ENCODE results near the gene HIKESHI. TPM values are rescaled to one million over a fixed set of nuclear protein-coding genes. Genes with fewer than 3 reads are reported as not detected.
A peak's percentile ranks its signal among the peaks of the same experiment; 100 is the strongest.

The HIKESHI gene, protein sequence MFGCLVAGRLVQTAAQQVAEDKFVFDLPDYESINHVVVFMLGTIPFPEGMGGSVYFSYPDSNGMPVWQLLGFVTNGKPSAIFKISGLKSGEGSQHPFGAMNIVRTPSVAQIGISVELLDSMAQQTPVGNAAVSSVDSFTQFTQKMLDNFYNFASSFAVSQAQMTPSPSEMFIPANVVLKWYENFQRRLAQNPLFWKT
- total RNA-seq (10 to 100 TPM; 33.5 to 34.9 TPM), polyA plus RNA-seq (10 to 100 TPM; 86.4 to 96.0 (median 94.3) TPM), total RNA-seq (9.3 to 33.4 (median 27.3) reads per million in 6 experiments)

DNA sequence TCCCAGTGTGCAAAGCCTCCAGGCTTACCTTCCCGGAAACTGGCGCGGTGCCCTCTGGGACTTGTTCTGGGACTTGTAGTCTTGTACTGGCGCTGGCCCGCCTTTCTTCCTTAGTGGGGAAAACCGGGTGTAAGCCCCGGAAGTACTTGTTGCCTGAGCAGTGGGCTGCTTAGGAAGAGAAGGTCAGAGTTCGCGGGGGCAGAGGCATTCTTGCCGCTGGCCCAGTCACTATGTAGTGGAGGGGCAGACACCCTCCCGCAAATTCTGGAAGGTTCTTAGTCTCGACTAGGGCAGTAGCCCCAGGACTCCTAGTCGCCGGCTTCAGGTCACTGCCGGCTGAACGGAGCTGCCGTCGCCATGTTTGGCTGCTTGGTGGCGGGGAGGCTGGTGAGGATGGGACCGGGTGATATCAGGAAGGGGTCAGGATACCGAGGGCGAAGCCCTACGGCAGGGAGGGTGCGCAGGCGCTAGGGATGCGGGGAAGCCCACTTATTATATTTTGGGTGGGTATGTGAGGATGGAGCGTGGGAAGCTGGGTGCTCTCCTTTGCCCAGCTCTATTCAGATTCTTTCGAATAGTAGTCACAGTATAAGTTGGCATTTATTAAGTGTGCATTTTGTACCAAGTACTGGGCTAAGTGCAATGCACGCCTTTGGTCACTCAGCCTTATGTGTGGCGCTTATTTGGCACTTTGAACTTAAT lies at the start of gene HIKESHI:
Gene HIKESHI, plus strand, starts transcription at position 149 of the 702 bp plus-strand sequence. Its CDS starts 209 bp downstream, at position 358.
- DNase-seq (peak; percentile 75 to 95 (median 84)), ATAC-seq (peak; percentile 99)
- peaks cover 0 to 2% (median 0%) of the 10 kb centered on the region in 5 donors for H3K27me3 Mint-ChIP-seq
- peaks cover 9 to 39% (median 28%) of the 10 kb centered on the region in 4 donors for H3K4me1 Mint-ChIP-seq
- POLR2A ChIA-PET: interaction anchor here (0.8 to 3.2 kb wide), 3 partner anchors 56 to 234 kb away, joined by 3 to 16 read pairs (median 5); partner anchors contain the start of genes EED and PICALM
- H3K36me3 Mint-ChIP-seq: peaks cover 0 to 8% (median 4%) of the 10 kb centered on the region in 3 donors
- H3K4me3 Mint-ChIP-seq: peak within 1 kb of the TSS; percentile 97 to 100 (median 99)
- peak within 1 kb of the TSS; percentile 94 to 99 (median 98) for H3K27ac Mint-ChIP-seq
- no peaks in the 10 kb centered on the region for H3K9me3 Mint-ChIP-seq

DNA sequence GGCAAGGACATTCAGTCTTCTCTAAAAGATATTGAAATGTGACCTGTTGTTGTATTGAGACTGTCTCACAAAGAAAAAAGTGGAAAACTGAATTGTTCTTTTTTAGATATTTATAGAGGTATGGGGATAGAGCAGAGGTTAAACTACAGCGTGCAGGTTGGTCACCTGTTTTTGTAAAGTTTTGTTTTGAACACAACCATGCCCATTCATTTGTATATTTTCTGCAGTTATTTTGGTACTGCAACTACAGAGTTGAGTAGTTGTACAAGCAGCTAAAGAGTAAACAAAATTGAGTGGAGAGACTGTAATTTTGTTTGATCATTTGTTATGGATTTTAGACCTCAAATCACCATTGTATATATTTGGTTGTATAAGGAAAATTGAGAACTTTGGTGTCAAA lies 46.1 kb upstream of the HIKESHI start:
- POLR2A ChIA-PET: no interaction called here
- ATAC-seq (no peak), DNase-seq (no peak)
- Mint-ChIP-seq H3K27me3 (no peaks in the 10 kb centered on the region), H3K27ac (peak overlapping the region in 1 of 10 donors; percentile 37), H3K36me3 (peaks cover 0 to 71% (median 5%) of the 10 kb centered on the region in 3 donors), H3K4me1 (peaks cover 4 to 15% (median 10%) of the 10 kb centered on the region in 4 donors), H3K4me3 (no peak overlapping the region), H3K9me3 (no peaks in the 10 kb centered on the region)

DNA sequence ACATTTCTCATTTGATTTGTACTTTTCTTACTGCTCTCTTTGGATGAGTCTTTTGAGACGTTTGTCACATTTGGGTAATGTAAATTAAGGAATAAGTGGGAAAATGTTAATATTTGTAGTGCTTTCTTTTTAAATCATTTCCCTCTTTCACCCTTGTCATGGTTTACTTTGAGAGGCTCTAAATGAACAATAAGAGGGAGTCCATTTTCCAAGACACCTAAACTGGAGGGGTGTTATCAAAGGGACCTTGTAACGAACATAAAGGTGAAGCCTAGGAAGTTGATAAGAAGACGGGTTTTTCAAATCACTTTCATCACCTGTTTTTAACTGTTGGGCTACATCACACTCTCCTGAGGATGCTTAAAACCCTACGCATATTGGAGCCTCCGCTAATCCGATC lies 45.4 kb upstream of the HIKESHI start:
- Mint-ChIP-seq H3K4me3 (no peak overlapping the region), H3K4me1 (peaks cover 4 to 9% (median 8%) of the 10 kb centered on the region in 4 donors), H3K36me3 (peaks cover 0 to 71% (median 5%) of the 10 kb centered on the region in 3 donors), H3K9me3 (no peaks in the 10 kb centered on the region), H3K27me3 (no peaks in the 10 kb centered on the region), H3K27ac (peak overlapping the region in 1 of 10 donors; percentile 43)
- ATAC-seq (no peak), DNase-seq (no peak)
- POLR2A ChIA-PET: no interaction called here

DNA sequence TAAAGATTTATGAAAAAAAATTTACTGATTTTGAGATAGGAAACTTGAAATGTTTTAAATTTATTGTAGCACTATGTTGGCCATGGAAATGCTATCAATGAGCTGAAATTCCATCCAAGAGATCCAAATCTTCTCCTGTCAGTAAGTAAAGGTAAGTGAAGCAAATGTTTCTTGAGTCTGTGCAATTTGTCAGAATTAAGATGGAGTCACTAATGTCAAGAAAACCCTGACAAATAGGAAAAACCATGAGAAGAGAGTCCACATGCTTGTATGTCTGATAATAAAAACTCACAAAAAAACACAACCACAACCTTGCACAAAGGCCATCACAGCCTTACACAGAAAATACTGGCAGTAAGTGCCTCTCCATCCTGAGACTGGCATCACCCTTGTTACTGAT lies 44.6 kb upstream of the HIKESHI start:
- Mint-ChIP-seq H3K27me3 (no peaks in the 10 kb centered on the region), H3K36me3 (peaks cover 0 to 69% (median 5%) of the 10 kb centered on the region in 3 donors), H3K4me3 (no peak overlapping the region), H3K9me3 (no peaks in the 10 kb centered on the region), H3K4me1 (peaks cover 3 to 4% (median 4%) of the 10 kb centered on the region in 4 donors), H3K27ac (no peak overlapping the region)
- DNase-seq: no peak
- POLR2A ChIA-PET: interaction anchor here (0.7 kb wide), 1 partner anchor 38 kb away, joined by 3 read pairs; no protein-coding TSS in a partner anchor
- no peak for ATAC-seq

DNA sequence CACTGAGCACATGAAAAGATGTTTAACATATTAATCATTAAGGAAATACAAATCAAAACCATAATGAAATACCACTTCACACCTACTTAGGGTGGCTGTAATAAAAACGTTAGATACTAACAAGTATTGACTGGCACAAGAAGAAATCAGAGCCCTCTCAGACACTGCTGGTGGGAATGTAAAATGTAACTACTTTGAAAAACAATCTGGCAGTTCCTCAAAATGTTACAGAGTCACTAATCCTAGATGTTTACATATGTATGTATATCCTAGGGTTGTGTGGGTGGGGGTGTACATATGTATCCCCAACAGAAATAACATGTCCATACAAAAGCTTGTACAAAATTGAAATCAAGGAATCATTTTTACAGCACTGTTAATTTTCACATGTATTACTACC lies 42.3 kb upstream of the HIKESHI start:
- no peak overlapping the region for H3K27ac Mint-ChIP-seq
- DNase-seq: no peak
- POLR2A ChIA-PET: no interaction called here
- no peaks in the 10 kb centered on the region for H3K27me3 Mint-ChIP-seq
- H3K4me1 Mint-ChIP-seq: peaks cover 0 to 4% (median 1%) of the 10 kb centered on the region in 4 donors
- H3K9me3 Mint-ChIP-seq: no peaks in the 10 kb centered on the region
- ATAC-seq: no peak
- H3K36me3 Mint-ChIP-seq: peaks cover 5 to 72% (median 12%) of the 10 kb centered on the region in 3 donors
- no peak overlapping the region for H3K4me3 Mint-ChIP-seq

DNA sequence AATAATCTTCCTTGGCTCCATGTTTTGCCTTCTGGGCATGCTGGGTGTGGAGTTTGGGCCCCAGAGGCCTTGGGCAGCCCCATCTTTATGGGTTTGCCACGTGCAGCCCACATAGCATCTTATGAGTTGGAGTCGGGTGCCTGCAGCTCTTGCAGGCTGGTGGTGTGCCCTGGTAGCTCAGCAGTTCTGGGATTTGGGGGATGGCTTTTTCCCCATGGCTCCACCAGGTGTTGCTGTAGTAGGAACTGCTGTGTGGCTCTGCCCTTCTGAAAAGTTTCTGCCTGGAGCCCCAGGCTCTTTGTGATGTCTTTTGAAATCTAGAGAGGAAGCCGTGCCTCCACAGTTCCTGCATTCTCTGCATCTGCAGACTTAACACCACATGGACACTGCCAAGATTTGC lies 40.7 kb upstream of the HIKESHI start:
- ATAC-seq (no peak), DNase-seq (no peak)
- peaks cover 0 to 4% (median 0%) of the 10 kb centered on the region in 4 donors for H3K4me1 Mint-ChIP-seq
- H3K27ac Mint-ChIP-seq: no peak overlapping the region
- no peak overlapping the region for H3K4me3 Mint-ChIP-seq
- POLR2A ChIA-PET: no interaction called here
- H3K9me3 Mint-ChIP-seq: no peaks in the 10 kb centered on the region
- no peaks in the 10 kb centered on the region for H3K27me3 Mint-ChIP-seq
- peaks cover 5 to 71% (median 12%) of the 10 kb centered on the region in 3 donors for H3K36me3 Mint-ChIP-seq

DNA sequence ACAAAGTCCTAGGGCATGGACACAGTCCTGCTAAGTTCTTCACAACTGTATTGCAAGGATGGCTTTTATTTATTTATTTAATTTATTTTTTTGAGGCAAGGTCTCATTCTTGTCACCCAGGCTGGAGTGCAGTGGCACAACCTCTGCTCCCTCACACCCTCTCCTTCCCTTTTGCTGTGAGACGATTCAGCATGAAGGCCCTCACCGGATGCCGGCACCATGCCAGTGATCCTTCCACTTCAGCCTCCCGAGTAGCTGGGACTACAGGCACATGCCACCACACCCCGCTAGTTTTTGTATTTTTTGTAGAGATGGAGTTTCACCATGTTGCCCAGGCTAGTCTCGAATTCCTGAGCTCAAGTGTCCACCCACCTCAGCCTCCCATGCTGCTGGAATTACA lies 39.7 kb upstream of the HIKESHI start:
- Mint-ChIP-seq H3K4me1 (peaks cover 0 to 4% (median 0%) of the 10 kb centered on the region in 4 donors), H3K27me3 (no peaks in the 10 kb centered on the region), H3K27ac (peak overlapping the region in 1 of 10 donors; percentile 17), H3K4me3 (no peak overlapping the region), H3K9me3 (no peaks in the 10 kb centered on the region), H3K36me3 (peaks cover 5 to 64% (median 11%) of the 10 kb centered on the region in 3 donors)
- no peak for ATAC-seq
- POLR2A ChIA-PET: no interaction called here
- no peak for DNase-seq

DNA sequence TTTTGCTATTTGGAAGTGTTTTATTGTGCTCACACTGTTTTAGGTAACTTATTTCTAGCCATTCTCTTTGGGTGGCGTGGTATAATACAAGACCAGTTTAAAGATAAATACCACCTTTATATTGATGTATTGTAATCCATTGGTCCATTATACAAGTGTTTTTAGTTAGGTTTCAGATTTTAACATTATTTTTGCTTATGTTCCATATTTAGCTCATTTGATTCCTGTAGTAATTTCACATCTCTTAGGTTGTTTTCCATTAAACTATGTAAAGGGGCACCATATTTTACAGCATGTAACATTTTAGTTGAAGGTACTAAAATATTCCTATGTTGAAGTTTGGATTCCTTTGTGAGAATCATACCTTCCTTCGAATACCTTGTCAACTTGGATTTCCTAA lies 37.4 kb upstream of the HIKESHI start:
- no peak for ATAC-seq

DNA sequence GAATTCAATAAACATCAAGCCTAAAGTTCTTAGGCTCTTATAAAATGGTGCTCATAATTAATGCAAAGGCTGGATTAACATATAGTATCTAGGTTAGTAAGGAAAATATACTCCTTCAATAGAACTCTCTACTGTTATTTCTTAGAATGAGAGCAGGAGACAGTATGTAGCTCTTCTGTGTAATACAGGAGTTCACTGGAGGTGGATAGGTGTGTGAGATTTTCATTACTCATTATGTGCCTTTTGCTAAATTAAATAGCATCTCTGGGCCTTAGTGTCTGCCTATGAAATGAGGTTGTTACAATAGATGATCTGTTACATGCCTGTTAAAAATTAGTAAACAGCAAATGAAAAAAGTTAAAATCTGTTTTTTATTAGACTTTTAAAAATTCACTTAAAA lies 36.8 kb upstream of the HIKESHI start:
- Mint-ChIP-seq H3K4me1 (peaks cover 3 to 7% (median 5%) of the 10 kb centered on the region in 4 donors), H3K9me3 (no peaks in the 10 kb centered on the region), H3K27ac (no peak overlapping the region), H3K36me3 (peaks cover 9 to 65% (median 21%) of the 10 kb centered on the region in 3 donors), H3K4me3 (no peak overlapping the region), H3K27me3 (no peaks in the 10 kb centered on the region)
- ATAC-seq (no peak), DNase-seq (no peak)
- POLR2A ChIA-PET: interaction anchor here (0.7 kb wide), 1 partner anchor 20 kb away, joined by 3 read pairs; the partner anchor contains the start of gene EED

More for the DNA sequence above, 37.4 kb upstream of the HIKESHI start:
- DNase-seq: no peak
- POLR2A ChIA-PET: no interaction called here
- no peaks in the 10 kb centered on the region for H3K27me3 Mint-ChIP-seq
- H3K9me3 Mint-ChIP-seq: no peaks in the 10 kb centered on the region
- H3K36me3 Mint-ChIP-seq: peaks cover 9 to 64% (median 16%) of the 10 kb centered on the region in 3 donors
- peaks cover 0 to 4% (median 2%) of the 10 kb centered on the region in 4 donors for H3K4me1 Mint-ChIP-seq
- H3K27ac Mint-ChIP-seq: no peak overlapping the region
- H3K4me3 Mint-ChIP-seq: no peak overlapping the region

DNA sequence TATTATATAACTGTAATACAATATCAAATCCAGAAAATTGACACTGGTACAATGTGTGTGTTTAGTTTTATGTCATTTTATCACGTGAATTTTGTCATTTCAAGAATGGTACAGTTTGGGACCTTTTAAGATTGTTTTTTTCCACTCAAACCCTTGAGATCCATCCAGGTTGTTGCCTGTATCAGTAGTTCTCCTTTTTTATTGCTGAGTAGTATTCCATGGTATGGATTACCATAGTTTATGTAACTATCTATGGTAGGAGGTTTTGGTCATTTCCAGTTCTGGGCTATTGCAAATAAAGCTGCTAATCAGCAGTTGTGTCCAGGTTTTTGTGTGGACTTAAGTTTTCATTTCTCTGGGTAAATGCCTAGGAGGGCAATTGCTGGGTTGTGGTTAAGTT lies 32.4 kb upstream of the HIKESHI start:
- POLR2A ChIA-PET: no interaction called here
- DNase-seq (no peak), ATAC-seq (no peak)
- Mint-ChIP-seq H3K27me3 (no peaks in the 10 kb centered on the region), H3K36me3 (peaks cover 4 to 74% (median 23%) of the 10 kb centered on the region in 3 donors), H3K4me1 (peaks cover 12 to 25% (median 20%) of the 10 kb centered on the region in 4 donors), H3K9me3 (no peaks in the 10 kb centered on the region), H3K4me3 (no peak overlapping the region), H3K27ac (peak overlapping the region in 1 of 10 donors; percentile 35)

DNA sequence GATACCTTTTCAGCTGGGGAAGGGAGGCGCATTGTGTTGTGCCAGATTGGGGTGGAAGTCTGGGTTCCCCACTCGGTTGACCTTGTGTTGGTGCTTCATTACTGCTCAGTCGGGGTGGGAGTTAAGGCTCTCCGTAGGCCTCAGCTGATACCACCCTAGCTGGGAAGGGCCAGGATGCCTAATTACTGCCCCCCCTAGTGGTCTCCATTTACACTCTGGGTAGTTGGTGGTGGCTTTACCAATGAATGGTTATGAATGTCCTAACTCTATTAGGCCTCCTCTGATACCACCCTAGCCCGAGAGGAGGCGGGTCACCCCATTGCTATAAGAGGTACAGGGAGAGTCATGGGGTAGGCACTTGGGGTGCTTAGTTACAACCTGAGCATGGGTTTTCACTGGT lies 27.5 kb upstream of the HIKESHI start:
- ATAC-seq (no peak), DNase-seq (no peak)

DNA sequence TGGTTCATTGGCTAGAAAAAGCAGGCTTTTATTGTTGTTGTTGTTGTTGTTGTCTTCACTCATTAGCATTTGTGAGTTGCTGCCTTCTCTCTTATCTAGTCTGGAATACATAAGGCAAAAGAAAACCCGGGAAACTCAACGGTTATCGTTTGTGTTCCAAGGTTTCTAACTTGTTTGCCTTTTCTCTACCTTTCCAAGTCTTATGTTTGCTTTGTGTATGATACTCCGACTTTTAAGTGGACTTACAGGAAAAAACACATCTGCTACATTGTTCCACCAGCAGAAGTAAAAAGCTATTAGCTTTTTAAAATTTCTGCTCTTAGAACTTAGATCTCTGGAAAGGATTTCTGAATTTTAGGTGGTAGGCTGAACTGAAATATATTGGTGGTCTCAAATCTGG lies 27.0 kb upstream of the HIKESHI start:
- H3K4me1 Mint-ChIP-seq: peaks cover 16 to 26% (median 23%) of the 10 kb centered on the region in 4 donors
- DNase-seq (no peak), ATAC-seq (no peak)
- POLR2A ChIA-PET: no interaction called here
- H3K27ac Mint-ChIP-seq: peak overlapping the region in 2 of 10 donors; percentile 5 to 71
- peaks cover 0 to 5% (median 0%) of the 10 kb centered on the region in 9 donors for H3K9me3 Mint-ChIP-seq
- no peaks in the 10 kb centered on the region for H3K27me3 Mint-ChIP-seq
- H3K4me3 Mint-ChIP-seq: no peak overlapping the region
- peaks cover 22 to 87% (median 33%) of the 10 kb centered on the region in 3 donors for H3K36me3 Mint-ChIP-seq

More for the DNA sequence above, 27.5 kb upstream of the HIKESHI start:
- peaks cover 0 to 5% (median 0%) of the 10 kb centered on the region in 9 donors for H3K9me3 Mint-ChIP-seq
- H3K4me1 Mint-ChIP-seq: peaks cover 16 to 27% (median 24%) of the 10 kb centered on the region in 4 donors
- no peak overlapping the region for H3K4me3 Mint-ChIP-seq
- peak overlapping the region in 2 of 10 donors; percentile 69 to 71 for H3K27ac Mint-ChIP-seq
- H3K36me3 Mint-ChIP-seq: peaks cover 17 to 87% (median 31%) of the 10 kb centered on the region in 3 donors
- POLR2A ChIA-PET: no interaction called here
- H3K27me3 Mint-ChIP-seq: no peaks in the 10 kb centered on the region
